Measurements from ENCODE around the gene AGAP3.

DNA sequence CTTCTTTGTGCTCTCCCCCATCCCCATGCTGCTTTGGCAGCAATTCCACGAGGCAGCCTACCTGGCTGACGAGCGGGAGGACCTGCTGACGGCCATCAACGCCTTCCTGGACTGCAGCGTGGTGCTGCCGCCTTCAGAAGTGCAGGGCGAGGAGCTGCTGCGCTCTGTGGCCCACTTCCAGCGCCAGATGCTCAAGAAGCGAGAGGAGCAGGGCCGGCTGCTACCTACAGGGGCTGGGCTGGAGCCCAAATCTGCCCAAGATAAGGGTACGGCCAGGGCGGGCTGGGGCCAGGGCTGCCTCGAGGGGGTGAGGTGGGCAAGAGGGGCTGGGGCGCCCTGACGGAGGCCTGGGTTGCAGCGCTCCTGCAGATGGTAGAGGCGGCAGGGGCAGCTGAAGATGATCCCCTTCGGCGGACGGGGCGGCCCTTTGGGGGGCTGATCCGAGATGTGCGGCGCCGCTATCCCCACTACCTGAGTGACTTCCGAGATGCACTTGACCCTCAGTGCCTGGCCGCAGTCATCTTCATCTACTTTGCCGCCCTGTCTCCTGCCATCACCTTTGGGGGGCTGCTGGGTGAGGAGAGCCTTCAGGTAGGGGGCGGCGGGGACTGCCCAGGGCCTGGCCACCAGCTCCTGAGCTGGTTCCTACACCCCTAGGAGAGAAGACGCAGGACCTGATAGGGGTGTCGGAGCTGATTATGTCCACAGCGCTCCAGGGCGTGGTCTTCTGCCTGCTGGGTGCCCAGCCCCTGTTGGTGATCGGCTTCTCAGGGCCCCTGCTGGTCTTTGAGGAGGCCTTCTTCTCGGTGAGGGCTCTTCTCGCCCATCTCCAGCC, 15.0 kb upstream of the AGAP3 start:
- TF ChIP-seq, protein P1, sequence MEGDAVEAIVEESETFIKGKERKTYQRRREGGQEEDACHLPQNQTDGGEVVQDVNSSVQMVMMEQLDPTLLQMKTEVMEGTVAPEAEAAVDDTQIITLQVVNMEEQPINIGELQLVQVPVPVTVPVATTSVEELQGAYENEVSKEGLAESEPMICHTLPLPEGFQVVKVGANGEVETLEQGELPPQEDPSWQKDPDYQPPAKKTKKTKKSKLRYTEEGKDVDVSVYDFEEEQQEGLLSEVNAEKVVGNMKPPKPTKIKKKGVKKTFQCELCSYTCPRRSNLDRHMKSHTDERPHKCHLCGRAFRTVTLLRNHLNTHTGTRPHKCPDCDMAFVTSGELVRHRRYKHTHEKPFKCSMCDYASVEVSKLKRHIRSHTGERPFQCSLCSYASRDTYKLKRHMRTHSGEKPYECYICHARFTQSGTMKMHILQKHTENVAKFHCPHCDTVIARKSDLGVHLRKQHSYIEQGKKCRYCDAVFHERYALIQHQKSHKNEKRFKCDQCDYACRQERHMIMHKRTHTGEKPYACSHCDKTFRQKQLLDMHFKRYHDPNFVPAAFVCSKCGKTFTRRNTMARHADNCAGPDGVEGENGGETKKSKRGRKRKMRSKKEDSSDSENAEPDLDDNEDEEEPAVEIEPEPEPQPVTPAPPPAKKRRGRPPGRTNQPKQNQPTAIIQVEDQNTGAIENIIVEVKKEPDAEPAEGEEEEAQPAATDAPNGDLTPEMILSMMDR (IDR thresholded peaks at IDR 0.05): no peak
- TF ChIP-seq POLR2A (IDR thresholded peaks at IDR 0.05): no peak
